GM13976 (cell line): ENCODE data around the gene KIF1A.

Experiments used
- DNase-seq: peaks from one replicate; pipeline ENCODE4 v3.0.0; 2012; ENCODE audit warnings: low spot score
- CTCF ChIP-seq: IDR thresholded peaks from 2 replicates; pipeline ENCODE4 v1.5.1; 2012; ENCODE audit warnings: borderline replicate concordance, mild to moderate bottlenecking; ENCODE audit not compliant: insufficient read depth; ENCODE audit errors: extremely low read depth, missing control alignments, control extremely low read depth
- in situ Hi-C: fragments of 300-500 bp; cut with MboI; formaldehyde crosslinking; loops from one replicate; pipeline ENCODE4 v1.12.0; 2022; ENCODE audit warnings: low sequenced_read_pairs, mixed read lengths, inconsistent platforms; ENCODE audit not compliant: unreplicated experiment

KIF1A gene

GRCh38 chr2:240752209-240752608 lies 67.8 kb downstream of the KIF1A start:
- DNase-seq = no peak
- in situ Hi-C loops = no loop called here
- TF ChIP-seq CTCF = no peak

DNA sequence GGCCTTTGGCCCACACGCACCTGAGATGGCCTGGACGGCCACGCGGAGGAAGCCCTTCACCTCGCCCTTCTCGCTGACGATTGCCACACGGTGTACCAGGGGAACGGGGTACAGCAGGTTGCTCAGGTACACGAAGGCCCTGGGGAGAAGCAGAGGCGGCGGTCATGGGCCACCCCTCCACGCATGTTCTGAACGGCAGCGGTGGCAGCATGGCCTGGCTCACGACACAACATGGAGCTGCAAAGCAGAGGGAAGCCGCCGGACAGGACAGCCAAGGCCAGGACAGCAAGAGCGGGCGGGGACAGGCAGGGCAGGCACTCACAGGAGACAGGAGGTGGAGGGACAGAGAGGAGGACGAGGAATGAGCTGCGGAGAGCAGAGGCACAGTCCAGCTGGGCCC lies 69.6 kb downstream of the KIF1A start:
- in situ Hi-C loops = no loop called here
- no peak for DNase-seq
- TF ChIP-seq CTCF = no peak

GRCh38 chr2:240749516-240749915 lies 70.5 kb downstream of the KIF1A start:
- TF ChIP-seq CTCF = no peak
- no peak for DNase-seq
- in situ Hi-C loops = no loop called here

- no peak for TF ChIP-seq CTCF
- no peak for DNase-seq
- in situ Hi-C loops = no loop called here
These were observed 72.8 kb downstream of the KIF1A start for GRCh38 chr2:240747256-240747655.

DNA sequence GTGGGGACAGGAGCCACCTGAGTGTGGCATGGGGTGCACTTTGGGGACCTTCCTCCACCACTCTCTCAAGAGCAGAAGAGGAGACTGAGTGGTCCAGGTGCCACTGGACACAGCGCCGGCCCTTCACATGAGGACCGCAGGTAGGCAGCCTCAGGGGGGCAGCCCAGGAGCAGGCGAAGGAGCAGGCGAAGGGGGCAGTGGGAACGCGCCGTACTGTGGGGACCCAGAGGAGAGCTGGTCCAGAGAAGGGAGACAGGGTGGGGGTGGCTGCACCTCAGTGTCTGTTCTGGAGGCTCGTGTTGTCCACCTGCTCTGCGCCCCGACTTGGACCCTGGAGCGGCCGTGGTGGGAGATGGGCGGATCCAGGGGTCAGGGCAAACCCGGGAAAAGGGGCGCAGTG lies 73.3 kb downstream of the KIF1A start:
- in situ Hi-C loops = no loop called here
- no peak for DNase-seq
- TF ChIP-seq CTCF = no peak

DNA sequence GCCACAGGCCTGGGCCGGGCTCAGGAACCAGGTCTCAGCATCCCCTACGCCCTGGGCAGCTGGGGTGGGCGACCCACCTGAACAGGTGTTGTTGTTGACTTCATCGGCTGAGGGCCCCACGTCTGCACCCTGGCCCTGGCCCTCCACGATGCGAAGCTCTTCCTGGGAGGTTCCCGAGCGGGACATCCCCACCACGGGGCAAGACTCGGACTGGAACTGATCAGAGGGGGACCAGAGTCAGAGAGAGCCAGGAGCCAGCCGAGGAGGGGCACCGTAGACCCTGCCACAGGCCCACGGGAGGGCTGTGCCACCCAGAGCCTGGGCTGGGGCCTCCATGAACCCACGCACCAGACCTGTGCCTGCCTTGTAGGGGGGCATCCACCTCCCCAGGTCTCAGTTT lies 74.1 kb downstream of the KIF1A start:
- DNase-seq = no peak
- in situ Hi-C loops = no loop called here
- TF ChIP-seq CTCF = no peak

DNA sequence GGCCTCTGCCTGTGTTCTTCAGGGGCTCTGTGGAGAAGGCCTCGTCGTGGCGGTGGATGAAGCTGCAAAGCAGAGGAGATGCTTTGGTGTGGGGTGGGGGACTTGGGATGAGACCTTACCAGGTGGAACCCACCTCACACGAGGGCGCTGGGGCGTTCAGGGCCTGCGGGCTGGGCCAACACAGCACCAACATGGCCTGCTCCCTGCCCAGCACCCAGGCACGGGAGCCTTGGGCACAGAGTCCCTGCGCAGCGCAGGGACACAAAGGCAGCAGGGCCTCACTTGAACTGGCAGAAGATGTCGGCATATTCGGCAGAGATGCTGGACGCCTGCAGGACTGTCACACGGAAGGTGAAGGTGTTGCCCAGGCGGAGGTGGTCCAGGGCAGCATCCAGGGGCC lies 74.6 kb downstream of the KIF1A start:
- no peak for TF ChIP-seq CTCF
- DNase-seq = no peak
- in situ Hi-C loops = no loop called here
